Right lung (tissue), 5 donors: Measurements from ENCODE around the gene ITGA11. TPM values are rescaled to one million over a fixed set of nuclear protein-coding genes. Genes with fewer than 3 reads are reported as not detected.

Source experiments
- DNase-seq, 2 donors: peaks; one replicate each; pipeline ENCODE4 v3.0.0-alpha.2; 2013
- polyA plus RNA-seq, 5 donors: library from polyadenylated mRNA; unstranded; fragments of 120-200 nt; gene quantifications; one replicate each; pipeline versions ENCODE4 v1.2.1 to v1.2.3, GENCODE V29; 2013; ENCODE audit warnings: inconsistent platforms in 1 of 5, low replicate concordance in 1 of 5; ENCODE audit not compliant: insufficient read length in 5 of 5, insufficient read depth in 1 of 5

Gene ITGA11
- polyA plus RNA-seq, 5 donors = 1.0 to 1.7 (median 1.5) TPM

DNA sequence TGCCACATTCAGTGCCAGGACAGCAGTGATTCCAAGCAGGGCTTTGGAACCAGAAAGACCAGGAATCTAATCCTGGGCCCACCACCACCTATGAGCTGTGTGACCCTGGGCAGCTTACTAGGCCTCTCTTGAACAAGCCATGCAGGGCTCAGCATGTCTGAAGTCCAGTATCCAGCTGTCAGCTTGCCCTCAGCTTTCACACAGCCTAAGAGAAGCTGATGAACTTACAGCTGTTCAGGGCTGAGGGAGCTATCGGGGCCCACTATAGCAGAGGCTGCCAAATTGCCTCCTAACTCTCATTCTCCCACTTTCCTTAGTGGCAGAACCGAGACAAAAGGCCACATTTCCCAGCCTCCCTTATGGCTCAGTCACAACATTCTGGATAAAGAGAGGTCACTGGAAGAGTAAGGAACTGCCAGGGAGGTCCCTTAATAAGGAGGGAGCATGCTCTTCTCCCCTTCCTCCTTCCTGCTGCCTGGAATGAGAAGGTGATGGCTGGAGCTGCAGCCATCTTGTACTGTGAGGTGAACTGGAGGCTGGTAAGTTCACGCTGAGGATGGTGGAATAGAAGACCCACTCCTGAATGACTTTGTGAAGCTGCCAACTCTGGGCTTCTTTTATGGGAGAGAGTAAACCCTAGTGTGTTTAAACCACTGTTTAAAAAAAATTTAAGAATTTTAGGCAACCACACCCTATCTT is 120.0 kb downstream of the ITGA11 start:
- DNase-seq = no peak

- no peak for DNase-seq
These were observed 120.5 kb downstream of the ITGA11 start for GRCh38 chr15:68311464-68311835.

- DNase-seq = no peak
These were observed 121.0 kb downstream of the ITGA11 start for GRCh38 chr15:68310804-68311463.

- no peak for DNase-seq
These were observed 121.7 kb downstream of the ITGA11 start for GRCh38 chr15:68310178-68310803.

GRCh38 chr15:68309024-68309423 is 122.9 kb downstream of the ITGA11 start:
- DNase-seq = no peak

DNA sequence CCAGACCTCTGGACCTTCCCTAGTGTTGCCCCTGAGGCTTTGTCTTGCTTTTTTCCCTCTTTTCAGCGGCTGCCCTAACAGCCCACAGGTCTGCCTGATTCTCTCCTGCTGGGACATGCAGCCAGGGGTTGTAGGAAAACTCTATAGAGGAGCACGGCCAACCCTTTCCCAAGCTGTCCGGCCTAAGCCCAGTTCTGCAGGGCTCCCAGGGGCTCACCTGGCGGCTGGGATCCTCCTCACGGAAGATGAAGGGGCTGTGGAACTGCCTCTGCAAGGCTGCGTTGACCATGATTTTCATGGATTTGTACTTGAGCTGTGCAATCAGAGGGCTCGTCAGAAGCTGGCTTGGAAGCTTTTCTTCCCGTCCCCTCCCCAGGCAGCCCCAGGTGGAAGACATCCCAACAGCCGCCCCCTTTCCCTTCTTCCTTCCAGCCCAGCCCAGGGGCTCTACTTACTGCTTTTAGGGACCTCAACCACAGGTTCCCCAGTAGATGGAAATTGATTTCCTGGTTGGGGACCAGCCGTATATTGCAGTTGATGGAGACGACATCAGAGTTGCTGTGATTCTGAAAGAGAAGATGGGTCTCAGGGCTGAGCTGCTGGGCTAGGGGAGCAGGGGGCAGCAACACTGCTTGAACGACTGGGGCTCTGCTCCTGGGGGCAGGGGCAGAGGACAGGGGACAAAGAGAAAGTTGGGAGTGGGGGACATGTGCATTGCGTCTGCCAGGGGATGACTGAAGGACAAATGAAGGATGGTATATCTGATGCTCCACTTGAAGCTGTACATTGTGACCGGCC is 124.6 kb downstream of the ITGA11 start:
- no peak for DNase-seq

DNA sequence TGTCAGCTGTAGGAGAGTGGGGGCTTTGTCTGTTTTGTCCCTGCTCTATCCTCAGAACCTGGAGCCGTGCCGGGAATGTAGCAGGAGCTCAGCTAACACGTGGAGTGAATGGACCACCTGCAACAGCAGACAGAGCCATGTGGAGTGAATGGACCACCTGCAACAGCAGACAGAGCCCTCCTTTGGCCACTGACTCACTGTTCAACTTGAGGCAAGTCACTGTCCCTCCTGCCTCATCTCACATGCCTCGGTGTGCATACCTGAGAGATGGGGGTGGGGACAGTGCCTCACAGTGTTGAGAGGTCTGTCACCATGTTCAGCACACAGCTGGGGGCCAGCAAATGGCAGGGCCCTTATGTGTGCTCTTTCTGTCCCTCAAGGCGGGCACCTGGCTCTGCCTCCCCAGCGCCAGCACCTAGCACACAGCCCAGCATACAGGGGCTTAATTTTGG is 126.5 kb downstream of the ITGA11 start:
- no peak for DNase-seq

- no peak for DNase-seq
These were observed 127.2 kb downstream of the ITGA11 start for GRCh38 chr15:68304589-68305337.

DNA sequence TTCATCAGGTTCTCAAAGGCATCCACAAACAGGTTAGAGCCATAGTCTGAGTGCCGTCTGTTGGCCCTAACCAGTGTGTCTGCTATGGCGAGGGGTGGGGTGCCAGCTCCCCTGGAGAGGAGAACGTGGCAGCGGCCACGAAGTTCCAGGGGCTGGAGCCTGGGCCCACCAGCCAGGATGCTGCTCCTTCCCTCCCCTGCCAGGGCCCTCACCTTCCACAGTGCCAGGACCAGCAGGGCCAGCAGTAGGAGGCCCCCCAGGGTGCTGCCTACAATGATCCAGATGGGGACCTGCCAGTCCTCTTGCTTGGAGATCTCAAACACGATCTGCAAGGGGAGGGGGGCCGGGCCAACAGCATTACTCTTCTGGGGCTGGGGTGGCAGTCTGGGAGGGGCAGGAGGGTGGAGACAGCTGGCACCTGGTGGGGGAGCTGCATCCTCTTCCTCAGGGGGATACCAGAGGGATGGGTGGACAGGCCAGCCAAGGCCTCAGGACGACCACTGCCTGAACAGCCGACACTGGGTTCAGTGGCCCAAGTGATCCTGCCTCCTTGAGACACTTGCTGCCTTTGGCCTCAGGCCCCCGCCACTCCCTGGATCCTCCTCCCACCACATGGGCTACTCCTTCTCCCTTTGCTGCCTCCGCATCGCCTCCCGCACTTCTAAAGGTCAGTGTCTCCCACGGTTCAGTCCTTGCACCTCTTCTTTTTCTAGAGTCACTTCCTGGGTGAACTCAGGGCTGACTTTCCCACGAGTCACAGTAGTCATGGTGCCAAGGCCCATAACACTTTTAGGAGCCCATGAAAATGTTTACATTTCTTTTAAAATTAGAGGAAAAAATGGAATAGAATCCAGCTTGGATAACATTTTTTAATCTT is 128.2 kb downstream of the ITGA11 start:
- no peak for DNase-seq

GRCh38 chr15:68303134-68303533 is 128.8 kb downstream of the ITGA11 start:
- DNase-seq = no peak

DNA sequence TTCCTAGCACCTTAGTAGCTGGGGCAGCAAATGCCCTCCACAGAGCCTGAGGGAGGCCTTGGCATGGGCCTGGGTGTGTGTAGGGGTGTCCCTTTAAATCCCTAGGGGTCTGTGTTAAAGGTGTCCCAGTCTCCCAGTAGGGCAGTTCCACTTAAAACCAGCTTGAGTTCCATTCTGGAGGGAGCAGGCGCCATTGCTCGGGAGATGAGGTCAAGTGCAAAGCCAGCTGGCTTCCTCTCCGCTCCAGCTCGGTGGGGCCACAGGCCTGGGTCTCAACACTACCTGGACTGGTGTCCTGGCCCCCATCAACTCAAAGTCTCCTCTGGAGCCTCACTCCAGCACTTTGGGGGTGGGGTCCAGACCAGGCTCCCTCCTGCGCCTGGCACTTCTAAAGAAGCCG is 129.2 kb downstream of the ITGA11 start:
- no peak for DNase-seq

- DNase-seq = no peak
These were observed 130.7 kb downstream of the ITGA11 start for GRCh38 chr15:68301301-68301700.

GRCh38 chr15:68300115-68300940 is 131.6 kb downstream of the ITGA11 start:
- no peak for DNase-seq

- DNase-seq = no peak
These were observed 132.5 kb downstream of the ITGA11 start for GRCh38 chr15:68299436-68299835.

DNA sequence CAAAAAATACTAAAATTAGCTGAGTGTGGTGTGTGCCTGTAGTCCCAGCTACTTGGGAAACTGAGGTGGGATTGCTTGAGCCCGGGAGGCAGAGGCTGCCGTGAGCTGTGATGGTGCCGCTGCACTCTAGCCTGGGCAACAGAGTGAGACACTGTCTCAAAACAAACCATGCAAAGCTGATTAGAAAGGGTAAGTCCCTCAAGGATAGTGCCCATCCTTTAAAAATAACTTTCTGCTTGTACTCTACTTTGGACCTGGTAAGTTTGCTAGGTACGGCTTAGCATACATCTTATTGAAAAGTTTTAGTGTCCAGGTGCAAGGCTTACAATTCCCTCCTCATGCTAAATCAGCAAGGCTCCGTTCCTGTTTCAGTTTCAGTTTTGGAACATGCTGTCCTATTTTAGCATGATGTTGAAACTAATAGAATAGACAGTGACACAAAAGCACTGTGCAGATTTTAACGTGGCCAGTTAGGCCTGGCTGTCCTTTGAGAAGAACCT is 133.0 kb downstream of the ITGA11 start:
- DNase-seq = no peak

- DNase-seq = no peak
These were observed 133.6 kb downstream of the ITGA11 start for GRCh38 chr15:68298336-68298735.

GRCh38 chr15:68295014-68295805 is 136.8 kb downstream of the ITGA11 start:
- no peak for DNase-seq

DNA sequence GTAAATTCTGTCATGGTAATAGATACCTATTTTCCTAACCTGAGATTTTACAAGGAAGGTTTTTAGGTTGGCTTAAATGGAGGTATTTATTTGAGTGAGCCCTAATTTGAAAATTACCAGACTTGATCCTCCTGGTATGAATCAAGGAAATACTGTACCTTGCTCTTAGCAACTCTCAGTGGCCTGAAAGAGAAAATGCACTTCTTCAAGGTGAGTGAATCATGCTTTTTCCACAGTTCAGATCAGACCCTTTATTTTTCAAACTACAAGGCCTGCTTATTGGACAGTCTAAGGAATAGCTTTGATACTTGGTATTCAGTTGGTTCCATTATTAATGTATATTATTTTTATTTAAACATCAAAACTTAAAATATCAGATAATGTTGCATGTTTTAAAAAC is 139.0 kb downstream of the ITGA11 start:
- DNase-seq = no peak
